ENCODE results near the gene HCN3.

HCN3 gene

GRCh38 chr1:155247667-155248553, 29.4 kb upstream of the HCN3 start:
- Mint-ChIP-seq H3K4me1 (ENCODE audit: low read depth) (peaks cover 30% of the 10 kb centered on the region), H3K27me3 (ENCODE audit: low read depth) (peaks cover 4% of the 10 kb centered on the region), H3K27ac (no peak overlapping the region), H3K36me3 (ENCODE audit: low read depth) (peaks cover 9% of the 10 kb centered on the region), H3K9me3 (no peaks in the 10 kb centered on the region), H3K4me3 (no peak overlapping the region)

GRCh38 chr1:155250246-155250632, 27.0 kb upstream of the HCN3 start:
- Mint-ChIP-seq H3K9me3 (no peaks in the 10 kb centered on the region), H3K27me3 (ENCODE audit: low read depth) (no peaks in the 10 kb centered on the region), H3K27ac (peak overlapping the region; percentile 59), H3K4me1 (ENCODE audit: low read depth) (peaks cover 35% of the 10 kb centered on the region), H3K36me3 (ENCODE audit: low read depth) (peaks cover 7% of the 10 kb centered on the region), H3K4me3 (peak overlapping the region; percentile 72)

DNA sequence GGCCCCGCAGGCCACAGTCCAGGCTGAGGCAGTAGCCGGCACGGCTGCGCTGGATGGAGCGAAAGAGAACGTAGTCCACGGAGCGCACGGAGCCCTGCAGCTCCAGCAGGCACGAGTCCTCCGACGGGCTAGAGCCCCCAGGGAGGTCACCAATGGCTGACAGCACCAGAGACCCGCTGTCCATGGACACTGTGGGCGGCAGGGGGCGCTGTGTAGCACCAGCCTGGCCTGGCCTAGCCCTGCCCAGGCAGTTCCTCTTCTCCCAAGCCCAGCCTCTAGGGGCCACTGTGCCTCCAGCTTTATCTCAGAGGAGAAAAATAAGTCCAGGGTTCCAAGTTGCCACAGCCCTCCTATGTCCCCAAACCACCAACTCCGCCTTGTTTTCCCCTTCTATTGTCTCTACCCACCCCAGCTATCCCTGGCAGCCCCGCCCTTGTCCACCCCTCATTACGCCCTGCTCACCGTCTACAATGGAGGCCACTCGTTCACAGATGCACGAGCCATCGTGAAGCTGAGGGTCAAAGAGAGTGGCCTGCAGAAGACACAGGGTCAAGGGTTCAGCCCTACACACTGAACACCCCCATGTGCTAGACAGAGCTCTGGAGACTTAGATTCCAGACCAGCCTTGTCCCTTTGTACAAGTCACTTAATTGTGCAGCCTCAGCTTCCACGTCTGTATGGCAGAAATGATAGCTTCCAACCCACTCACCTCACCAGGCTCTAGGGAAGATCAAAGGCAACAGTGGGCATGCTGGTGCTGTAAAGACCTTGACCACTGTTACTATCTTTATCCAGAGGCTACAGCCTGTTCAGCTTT, 26.4 kb upstream of the HCN3 start:
- Mint-ChIP-seq H3K9me3 (no peaks in the 10 kb centered on the region), H3K36me3 (ENCODE audit: low read depth) (peaks cover 7% of the 10 kb centered on the region), H3K27me3 (ENCODE audit: low read depth) (no peaks in the 10 kb centered on the region), H3K27ac (no peak overlapping the region), H3K4me3 (peak overlapping the region; percentile 48), H3K4me1 (ENCODE audit: low read depth) (peaks cover 34% of the 10 kb centered on the region)

DNA sequence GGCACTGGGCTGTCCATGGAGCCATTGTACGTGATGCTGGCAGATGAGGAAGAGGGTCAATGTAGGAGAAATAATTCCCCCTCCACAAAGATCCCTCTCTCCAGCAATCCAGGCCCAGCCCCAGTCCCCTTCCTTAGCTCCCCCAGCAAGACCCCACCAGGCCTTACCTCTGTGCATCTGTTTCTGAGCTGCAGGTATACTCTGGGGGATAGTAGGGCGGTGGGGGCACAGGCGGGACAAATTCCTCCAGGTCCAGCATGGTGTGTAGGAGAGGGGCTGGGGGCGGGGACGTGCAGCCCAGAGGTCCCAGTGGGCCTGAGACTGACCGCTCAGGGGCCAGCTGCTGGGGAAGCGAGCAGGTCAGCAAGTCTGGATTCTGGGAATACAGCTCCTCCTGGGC, 25.7 kb upstream of the HCN3 start:
- Mint-ChIP-seq H3K4me3 (no peak overlapping the region), H3K27me3 (ENCODE audit: low read depth) (no peaks in the 10 kb centered on the region), H3K27ac (no peak overlapping the region)

GRCh38 chr1:155253208-155253607, 24.1 kb upstream of the HCN3 start:
- peaks cover 14% of the 10 kb centered on the region for H3K36me3 Mint-ChIP-seq (ENCODE audit: low read depth)
- peak overlapping the region; percentile 80 for H3K4me3 Mint-ChIP-seq
- H3K4me1 Mint-ChIP-seq (ENCODE audit: low read depth), result peaks cover 39% of the 10 kb centered on the region
- H3K27ac Mint-ChIP-seq, result no peak overlapping the region
- no peaks in the 10 kb centered on the region for H3K27me3 Mint-ChIP-seq (ENCODE audit: low read depth)
- no peaks in the 10 kb centered on the region for H3K9me3 Mint-ChIP-seq

More for the DNA sequence above, 25.7 kb upstream of the HCN3 start:
- no peaks in the 10 kb centered on the region for H3K9me3 Mint-ChIP-seq
- H3K36me3 Mint-ChIP-seq (ENCODE audit: low read depth), result peaks cover 6% of the 10 kb centered on the region
- peaks cover 35% of the 10 kb centered on the region for H3K4me1 Mint-ChIP-seq (ENCODE audit: low read depth)

DNA sequence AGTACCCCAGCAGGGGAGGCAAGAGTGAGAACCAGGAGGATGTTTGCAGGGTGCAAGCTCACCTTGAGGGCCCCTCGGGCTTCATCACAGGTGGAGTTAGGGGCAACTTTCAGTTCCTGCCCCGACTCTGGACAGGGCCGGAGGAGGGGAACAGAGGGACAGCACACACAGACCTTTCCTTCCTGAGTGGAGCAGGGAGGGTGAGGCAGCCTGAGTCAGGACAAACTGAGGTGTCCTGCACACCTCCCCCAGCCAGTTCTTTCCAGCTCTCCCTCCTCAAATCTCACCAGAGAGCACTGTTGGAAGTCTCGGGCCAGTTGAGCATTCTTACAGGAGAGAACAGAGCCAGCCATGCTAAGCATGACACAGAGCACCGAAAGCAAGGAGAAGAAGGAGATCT, 23.5 kb upstream of the HCN3 start:
- H3K27ac Mint-ChIP-seq, result no peak overlapping the region
- H3K4me3 Mint-ChIP-seq, result peak overlapping the region; percentile 80
- H3K27me3 Mint-ChIP-seq (ENCODE audit: low read depth), result no peaks in the 10 kb centered on the region
- H3K9me3 Mint-ChIP-seq, result no peaks in the 10 kb centered on the region
- H3K36me3 Mint-ChIP-seq (ENCODE audit: low read depth), result peaks cover 18% of the 10 kb centered on the region
- H3K4me1 Mint-ChIP-seq (ENCODE audit: low read depth), result peaks cover 39% of the 10 kb centered on the region

GRCh38 chr1:155254228-155254713, 23.0 kb upstream of the HCN3 start:
- Mint-ChIP-seq H3K27me3 (ENCODE audit: low read depth) (no peaks in the 10 kb centered on the region), H3K4me3 (peak overlapping the region; percentile 80), H3K36me3 (ENCODE audit: low read depth) (peaks cover 18% of the 10 kb centered on the region), H3K9me3 (no peaks in the 10 kb centered on the region), H3K4me1 (ENCODE audit: low read depth) (peaks cover 39% of the 10 kb centered on the region), H3K27ac (peak overlapping the region; percentile 73)

- H3K27me3 Mint-ChIP-seq (ENCODE audit: low read depth), result no peaks in the 10 kb centered on the region
- H3K4me3 Mint-ChIP-seq, result peak overlapping the region; percentile 80
- peaks cover 39% of the 10 kb centered on the region for H3K4me1 Mint-ChIP-seq (ENCODE audit: low read depth)
- peaks cover 18% of the 10 kb centered on the region for H3K36me3 Mint-ChIP-seq (ENCODE audit: low read depth)
- H3K27ac Mint-ChIP-seq, result peak overlapping the region; percentile 36
- H3K9me3 Mint-ChIP-seq, result no peaks in the 10 kb centered on the region
These were observed 22.5 kb upstream of the HCN3 start for GRCh38 chr1:155254714-155255242.

- Mint-ChIP-seq H3K4me1 (ENCODE audit: low read depth) (peaks cover 40% of the 10 kb centered on the region), H3K9me3 (no peaks in the 10 kb centered on the region), H3K27ac (peak within 1 kb of the TSS; percentile 73), H3K27me3 (ENCODE audit: low read depth) (no peaks in the 10 kb centered on the region), H3K4me3 (peak within 1 kb of the TSS; percentile 80), H3K36me3 (ENCODE audit: low read depth) (peaks cover 23% of the 10 kb centered on the region)
These were observed 21.8 kb upstream of the HCN3 start, which contains the start of gene ENTREP3 for GRCh38 chr1:155255243-155256007. ENTREP3 (minus strand) TSS chr1:155255483; CDS start chr1:155254877, 606 bp downstream.

DNA sequence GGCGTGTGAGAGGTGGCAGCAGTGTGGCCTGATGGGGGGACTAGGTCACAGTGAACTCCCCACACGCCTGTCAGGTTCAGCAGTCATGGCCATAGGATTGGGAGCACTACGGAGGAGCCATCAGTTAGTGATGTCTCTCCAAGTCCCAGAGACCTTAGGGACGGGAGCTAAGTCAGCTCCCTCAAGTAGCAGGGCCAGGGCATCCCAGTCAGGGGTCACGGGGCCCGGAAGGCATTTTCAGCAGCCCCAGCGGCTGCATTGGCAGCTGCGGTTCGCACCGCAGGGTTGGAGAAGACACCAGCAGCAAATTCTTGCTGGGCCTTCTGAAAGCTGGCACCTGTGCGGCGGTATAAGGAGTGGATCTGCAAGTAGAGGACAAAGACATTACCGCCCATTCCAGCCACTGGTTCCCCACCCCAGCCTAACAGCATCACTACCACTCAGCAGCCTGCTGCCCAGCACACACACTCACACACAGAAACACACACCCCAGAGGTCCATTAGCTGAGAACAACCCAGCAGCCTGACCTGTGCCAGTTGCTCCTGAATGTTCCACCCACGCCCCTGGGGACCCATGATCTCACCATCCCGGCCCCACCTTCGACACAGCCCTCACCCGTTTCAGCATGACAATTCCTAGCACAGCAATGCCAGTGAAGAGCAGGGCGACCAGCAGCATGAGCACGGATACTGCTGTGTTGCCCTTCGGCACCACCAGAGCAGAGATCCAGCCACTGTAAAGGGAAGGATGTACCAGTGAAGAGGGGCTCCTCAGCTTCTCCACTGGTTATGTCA, 21.0 kb upstream of the HCN3 start:
- H3K27ac Mint-ChIP-seq, result no peak overlapping the region
- H3K9me3 Mint-ChIP-seq, result no peaks in the 10 kb centered on the region
- peaks cover 28% of the 10 kb centered on the region for H3K36me3 Mint-ChIP-seq (ENCODE audit: low read depth)
- H3K4me3 Mint-ChIP-seq, result peak overlapping the region; percentile 77
- peaks cover 41% of the 10 kb centered on the region for H3K4me1 Mint-ChIP-seq (ENCODE audit: low read depth)
- no peaks in the 10 kb centered on the region for H3K27me3 Mint-ChIP-seq (ENCODE audit: low read depth)

- Mint-ChIP-seq H3K4me3 (no peak overlapping the region), H3K27me3 (ENCODE audit: low read depth) (no peaks in the 10 kb centered on the region), H3K27ac (no peak overlapping the region), H3K9me3 (no peaks in the 10 kb centered on the region), H3K4me1 (ENCODE audit: low read depth) (peaks cover 43% of the 10 kb centered on the region), H3K36me3 (ENCODE audit: low read depth) (peaks cover 54% of the 10 kb centered on the region)
These were observed 17.0 kb upstream of the HCN3 start for GRCh38 chr1:155260276-155260675.

DNA sequence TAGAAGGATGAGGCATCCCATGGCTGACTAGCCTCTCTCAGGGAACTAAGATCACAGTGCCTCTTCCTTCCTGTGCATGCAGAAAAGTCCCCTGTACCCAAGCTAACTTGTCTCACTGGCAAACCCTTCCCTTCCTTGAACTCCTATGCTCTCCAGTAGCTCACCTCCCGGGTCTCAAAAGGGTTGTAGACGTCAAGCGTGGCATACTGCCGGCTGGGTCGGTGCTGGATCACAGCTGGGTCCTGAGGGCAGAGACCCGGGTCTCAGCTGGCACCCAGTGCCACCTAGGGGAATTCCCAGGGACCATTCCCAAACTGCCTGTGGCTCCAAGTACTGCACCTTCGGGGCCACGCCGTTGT, 15.8 kb upstream of the HCN3 start:
- Mint-ChIP-seq H3K4me3 (peak overlapping the region; percentile 100), H3K36me3 (ENCODE audit: low read depth) (peaks cover 58% of the 10 kb centered on the region), H3K27me3 (ENCODE audit: low read depth) (no peaks in the 10 kb centered on the region), H3K9me3 (no peaks in the 10 kb centered on the region), H3K27ac (peak overlapping the region; percentile 99), H3K4me1 (ENCODE audit: low read depth) (peaks cover 34% of the 10 kb centered on the region)

- Mint-ChIP-seq H3K27ac (peak within 1 kb of the TSS; percentile 99), H3K4me1 (ENCODE audit: low read depth) (peaks cover 31% of the 10 kb centered on the region), H3K27me3 (ENCODE audit: low read depth) (no peaks in the 10 kb centered on the region), H3K4me3 (peak within 1 kb of the TSS; percentile 100), H3K36me3 (ENCODE audit: low read depth) (peaks cover 59% of the 10 kb centered on the region), H3K9me3 (no peaks in the 10 kb centered on the region)
These were observed 15.2 kb upstream of the HCN3 start, which contains the start of gene SCAMP3 for GRCh38 chr1:155261852-155262673. SCAMP3 (minus strand) TSS chr1:155262360; CDS start chr1:155262151, 209 bp downstream.
